Loucy (cell line): Measurements from ENCODE around the gene HCFC1.

Experiments used
- CTCF ChIP-seq: fragments of 200-600 bp; sonication (generic); conservative IDR thresholded peaks from 2 replicates; pipeline ENCODE4 v1.5.1; 2014; ENCODE audit warnings: mild to moderate bottlenecking, antibody characterized with exemption, low read length
- EZH2phosphoT487 ChIP-seq: fragments of 200-600 bp; IDR thresholded peaks from 2 replicates; pipeline ENCODE4 v1.6.1; 2018; ENCODE audit warnings: antibody characterized with exemption, mild to moderate bottlenecking, moderate library complexity, borderline replicate concordance

DNA sequence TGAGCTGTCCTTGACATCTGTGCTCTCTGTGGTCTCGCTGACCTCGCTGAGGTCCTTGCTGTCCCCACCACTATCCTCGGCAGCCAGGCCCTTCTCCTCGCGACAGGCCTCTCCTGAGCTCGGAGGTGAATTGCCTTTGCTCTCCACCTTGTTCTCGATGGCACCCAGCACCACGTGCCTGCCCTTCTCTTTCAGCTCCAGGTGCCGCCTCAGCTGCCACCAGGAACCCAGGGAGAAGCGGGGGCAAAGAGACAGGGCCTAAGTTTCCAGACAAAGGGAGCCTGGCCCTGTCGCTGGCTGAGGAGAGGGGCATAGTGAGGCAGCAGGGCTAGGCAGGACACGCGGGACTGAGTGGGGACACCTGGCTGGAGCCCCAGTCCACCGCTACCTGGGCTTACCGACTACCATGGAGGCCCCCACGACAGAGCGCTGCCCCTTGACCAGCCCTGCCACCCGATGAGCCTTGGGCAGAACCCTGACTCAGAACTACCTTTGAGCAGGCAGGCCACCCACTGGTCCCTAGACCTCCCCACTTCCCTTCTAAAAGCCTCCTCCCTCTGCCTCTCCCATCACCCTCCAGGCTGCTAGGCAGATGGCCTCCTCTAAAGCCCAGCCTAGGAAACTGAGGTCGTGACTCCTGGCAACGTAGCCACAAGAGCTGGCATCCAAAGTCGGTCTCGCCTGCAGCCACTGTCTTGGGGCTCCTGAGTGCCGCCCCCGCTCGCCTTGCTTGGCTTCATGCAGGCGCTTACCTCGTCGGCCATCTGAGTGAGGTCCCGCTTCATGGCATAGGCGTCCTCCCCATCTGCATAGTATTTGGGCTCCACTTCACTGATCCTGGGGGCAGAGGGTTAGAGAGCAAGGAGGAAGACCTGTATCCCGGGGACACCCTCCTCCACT is 41.4 kb downstream of the HCFC1 start:
- no peak for TF ChIP-seq CTCF
- TF ChIP-seq EZH2phosphoT487: no peak
